Measurements from ENCODE around the gene FHOD3.
"Not testable (repeated sequence)": the region's sequence is repeated elsewhere in the genome, so short reads cannot be mapped to it uniquely, and the experiment has no call there.

Gene FHOD3

DNA sequence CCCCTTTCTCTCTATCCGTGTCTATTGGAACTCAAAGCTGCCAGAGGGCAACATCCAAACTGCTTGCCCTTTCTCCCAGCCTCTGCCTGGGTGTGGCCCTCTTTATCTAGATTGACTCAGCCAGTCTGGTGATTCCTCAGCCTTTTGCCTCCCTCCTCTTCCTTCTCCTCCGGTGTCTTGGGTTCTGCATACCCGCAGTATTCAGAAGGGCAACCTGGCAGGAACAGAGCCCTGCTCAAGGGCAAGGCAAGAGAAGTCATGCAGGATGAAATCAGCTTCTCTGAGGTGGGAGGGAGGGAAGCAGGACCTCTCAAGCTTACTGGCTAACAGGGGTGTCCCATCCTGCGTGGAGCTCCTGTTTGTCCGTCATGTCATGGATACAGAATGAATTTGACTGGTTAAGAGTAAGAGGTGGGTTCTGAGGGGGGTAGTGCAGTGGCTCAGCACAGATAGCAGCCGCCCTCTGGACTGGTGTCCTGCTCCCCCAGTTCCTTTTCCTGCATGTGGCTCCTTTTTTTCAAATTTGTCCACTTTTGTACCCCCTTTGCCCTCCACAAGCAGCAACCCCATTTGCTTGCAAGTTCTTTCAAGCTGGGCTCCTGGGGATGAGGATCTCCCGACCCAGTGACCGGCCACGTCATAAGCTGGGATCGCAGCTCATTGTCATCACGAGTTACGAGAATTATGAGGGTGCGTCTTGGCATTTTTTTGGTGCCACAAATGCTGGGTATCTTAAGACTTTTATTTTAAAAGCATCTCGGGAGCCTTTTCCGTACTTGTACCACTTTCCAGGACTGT, 154.1 kb downstream of the FHOD3 start:
- no peak for DNase-seq (ENCODE audit: low read depth)

DNA sequence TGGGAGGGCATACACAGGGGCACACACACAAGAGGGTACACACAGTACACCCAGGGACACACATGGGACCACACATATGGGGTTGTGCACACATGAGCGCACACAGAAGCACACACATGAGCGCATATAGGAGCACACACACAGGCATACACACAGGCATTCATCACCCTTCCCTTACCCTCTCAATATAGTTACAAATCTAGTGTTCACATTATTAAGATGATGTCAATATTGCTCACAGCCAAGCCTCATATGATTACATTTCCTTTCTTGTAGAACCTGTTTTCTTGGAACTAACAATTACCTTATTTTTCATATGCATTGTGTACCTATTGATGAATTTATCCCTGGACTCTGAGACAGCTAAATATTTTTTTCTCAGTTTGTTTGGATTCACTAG, 156.7 kb downstream of the FHOD3 start:
- no peak for DNase-seq (ENCODE audit: low read depth)

- no peak for DNase-seq (ENCODE audit: low read depth)
Measured at GRCh38 chr18:36454848-36455458, 157.4 kb downstream of the FHOD3 start.

DNA sequence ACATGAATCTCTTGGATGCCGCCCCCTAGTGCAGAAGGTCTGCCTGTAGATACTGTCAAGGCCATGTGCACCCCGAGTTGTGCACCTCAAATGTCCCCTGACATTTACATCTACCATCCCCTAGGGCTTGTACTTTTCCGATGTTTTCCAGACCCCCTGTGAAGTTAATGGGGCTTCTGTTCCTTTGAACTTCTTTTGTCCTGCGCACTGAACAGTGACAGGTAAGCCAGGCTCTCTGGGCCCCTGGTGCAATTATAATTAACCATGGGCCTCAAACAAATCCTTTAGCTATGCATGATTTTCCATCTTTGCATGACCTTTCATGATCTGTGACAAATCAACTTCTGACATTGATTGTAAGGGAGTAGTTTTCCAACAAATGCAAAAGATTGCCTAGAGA, 158.4 kb downstream of the FHOD3 start:
- DNase-seq (ENCODE audit: low read depth), result no peak

DNA sequence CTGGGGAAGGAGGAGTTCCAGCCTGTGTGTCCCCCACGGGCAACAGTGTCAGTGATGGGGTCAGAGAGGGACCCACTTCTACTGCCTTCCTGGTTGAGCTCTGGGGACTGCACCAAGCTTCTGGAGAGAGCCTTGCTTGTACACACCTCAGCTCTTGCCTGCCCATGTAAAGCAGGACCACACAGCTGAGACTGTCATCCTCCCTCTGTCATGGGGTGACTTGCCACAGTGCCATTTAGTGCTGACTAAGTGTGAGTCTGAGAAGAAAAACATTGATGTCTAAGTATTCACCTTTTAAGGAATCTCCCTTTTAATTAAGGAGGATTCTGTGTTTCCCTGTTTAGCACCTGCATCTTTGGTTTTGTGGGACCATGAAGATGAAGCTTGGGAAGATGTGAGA, 159.1 kb downstream of the FHOD3 start:
- no peak for DNase-seq (ENCODE audit: low read depth)

DNA sequence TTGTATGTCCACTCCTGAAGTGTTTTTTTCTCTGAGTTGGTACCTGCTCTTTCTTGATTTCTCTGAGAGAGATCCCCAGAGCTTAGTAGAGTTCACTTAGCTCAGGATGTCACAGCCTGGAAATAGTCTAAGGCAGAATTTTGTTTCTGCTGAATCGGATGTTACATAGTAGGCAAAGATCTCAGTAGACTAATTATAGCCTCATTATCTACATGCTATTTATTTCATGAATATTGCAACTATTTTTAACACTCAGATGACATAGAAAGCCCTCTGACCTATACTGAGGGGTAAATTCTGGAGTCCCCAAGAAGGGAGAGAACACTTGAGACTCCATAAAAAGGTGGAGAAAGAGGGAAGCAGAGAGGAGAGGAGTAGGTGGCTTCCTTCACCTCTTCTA, 160.2 kb downstream of the FHOD3 start:
- no peak for DNase-seq (ENCODE audit: low read depth)

DNA sequence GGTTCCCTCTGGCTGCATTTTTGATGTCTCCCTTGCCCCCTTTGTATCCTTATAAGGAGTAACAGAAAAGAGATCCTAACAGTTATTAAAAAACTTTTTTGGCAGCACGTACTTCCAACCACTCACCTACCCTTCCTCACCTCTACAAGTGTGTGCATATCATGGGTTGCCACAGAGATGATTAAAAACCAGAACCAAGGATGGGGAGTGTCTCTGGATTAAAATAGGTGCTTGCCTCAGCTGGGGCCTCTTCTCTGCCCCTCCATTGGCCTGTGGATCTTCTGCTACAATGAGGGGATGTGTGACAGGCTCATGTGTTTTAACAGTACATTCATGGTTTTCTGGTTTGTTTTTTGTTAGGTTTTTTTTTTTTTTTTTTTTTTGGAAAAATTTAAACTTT, 160.8 kb downstream of the FHOD3 start:
- DNase-seq (ENCODE audit: low read depth), result no peak

DNA sequence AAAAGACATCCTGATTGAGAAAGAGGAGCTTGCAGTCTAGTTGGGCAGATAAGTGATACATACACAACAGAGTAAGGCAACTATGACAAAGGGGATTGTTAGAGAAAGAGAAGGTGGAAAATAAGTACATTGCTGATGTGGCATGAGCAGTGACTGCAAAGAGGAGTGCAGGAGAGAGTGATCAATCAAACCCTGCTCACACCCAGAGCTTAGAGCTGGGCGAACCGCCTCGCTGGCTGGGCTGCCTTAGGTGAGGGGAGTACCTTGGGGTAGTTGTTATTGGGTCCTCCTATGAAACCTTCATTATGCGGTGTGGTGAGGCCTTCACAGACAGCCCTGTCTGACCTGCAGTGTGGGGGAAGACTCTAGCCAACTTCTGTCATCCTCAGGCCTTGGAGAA, 161.7 kb downstream of the FHOD3 start:
- no peak for DNase-seq (ENCODE audit: low read depth)

- no peak for DNase-seq (ENCODE audit: low read depth)
Measured at GRCh38 chr18:36459786-36460185, 162.3 kb downstream of the FHOD3 start.

DNA sequence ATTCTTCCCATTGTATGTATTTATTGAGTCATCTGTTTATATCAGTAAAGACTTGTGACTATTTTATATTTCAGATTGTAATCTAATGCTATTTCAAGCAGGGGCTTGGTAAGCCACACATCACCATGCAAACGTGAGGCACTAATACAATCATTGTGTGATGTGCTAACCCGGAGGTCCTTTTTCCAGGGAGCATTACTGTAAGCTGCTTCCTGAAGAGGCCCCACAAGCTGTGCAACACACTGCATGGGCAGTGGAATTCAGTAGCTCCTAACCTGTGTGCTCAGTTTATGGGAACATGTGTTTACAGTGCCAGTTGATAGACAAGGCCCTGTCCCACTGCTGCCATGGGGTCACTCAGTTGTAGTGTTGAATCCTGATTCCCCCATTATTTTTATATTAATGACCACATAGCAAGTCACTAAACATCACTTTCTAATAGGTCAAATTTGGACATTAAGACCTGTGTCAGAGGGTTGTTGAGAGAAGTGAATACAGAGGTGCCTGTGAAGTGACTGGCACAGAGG, 162.9 kb downstream of the FHOD3 start:
- no peak for DNase-seq (ENCODE audit: low read depth)

DNA sequence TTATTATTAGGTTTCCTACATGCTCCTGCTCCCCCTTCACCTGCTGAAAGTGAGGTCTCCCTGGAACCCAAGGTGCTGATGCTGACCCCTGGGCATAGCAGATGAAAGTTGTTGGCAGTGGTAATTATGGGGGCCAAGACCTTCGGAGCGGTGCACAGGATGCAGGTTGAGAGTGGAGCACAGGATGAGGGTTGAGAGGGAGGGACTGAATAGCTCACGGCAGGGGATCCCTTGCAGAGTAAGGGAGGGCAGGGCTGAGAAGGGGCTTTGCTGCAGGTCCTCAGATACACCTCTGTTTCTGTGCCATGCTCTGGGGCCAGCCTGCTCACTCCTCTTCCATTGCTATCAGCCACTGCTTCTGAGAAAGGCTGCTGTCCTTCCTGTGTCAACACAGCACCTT, 163.3 kb downstream of the FHOD3 start:
- no peak for DNase-seq (ENCODE audit: low read depth)

DNA sequence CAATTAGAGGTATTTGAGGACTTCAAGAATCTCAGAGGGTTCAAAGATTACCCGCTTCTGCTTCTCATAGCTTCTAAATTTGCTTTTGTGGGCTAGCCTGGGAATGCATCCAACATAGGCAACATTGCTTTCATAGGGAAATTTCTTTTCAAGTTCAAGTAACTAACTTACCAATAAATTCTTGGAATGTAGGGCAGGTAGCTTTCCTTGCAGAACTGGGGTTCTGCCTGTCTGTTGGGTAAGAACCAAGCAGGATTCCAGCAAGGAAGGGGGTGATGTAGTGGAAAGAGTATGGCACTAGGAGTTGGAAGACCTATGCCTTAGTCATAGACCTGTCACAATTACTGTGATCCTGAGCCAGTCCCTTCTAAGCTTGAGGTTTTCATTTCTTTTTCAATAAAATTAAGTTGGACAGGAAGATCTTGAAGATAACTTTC, 164.1 kb downstream of the FHOD3 start:
- no peak for DNase-seq (ENCODE audit: low read depth)

DNA sequence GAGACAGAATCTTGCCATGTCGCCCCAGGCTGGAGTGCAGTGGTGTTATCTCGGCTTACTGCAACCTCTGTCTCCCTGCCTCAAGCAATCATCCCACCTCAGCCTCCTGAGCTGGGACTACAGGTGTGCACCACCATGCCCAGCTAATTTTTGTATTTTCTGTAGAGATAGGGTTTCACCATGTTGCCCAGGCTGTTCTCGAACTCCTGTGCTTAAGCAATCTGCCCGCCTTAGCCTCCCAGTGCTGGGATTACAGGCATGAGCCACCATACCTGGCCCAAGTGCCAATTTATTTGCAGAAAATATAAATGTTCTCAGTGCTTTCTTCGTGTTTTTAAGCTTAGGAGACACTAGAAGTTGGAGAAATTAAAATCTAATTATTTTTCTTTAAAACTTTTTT, 166.0 kb downstream of the FHOD3 start:
- not testable (repeated sequence) for DNase-seq (ENCODE audit: low read depth)

DNA sequence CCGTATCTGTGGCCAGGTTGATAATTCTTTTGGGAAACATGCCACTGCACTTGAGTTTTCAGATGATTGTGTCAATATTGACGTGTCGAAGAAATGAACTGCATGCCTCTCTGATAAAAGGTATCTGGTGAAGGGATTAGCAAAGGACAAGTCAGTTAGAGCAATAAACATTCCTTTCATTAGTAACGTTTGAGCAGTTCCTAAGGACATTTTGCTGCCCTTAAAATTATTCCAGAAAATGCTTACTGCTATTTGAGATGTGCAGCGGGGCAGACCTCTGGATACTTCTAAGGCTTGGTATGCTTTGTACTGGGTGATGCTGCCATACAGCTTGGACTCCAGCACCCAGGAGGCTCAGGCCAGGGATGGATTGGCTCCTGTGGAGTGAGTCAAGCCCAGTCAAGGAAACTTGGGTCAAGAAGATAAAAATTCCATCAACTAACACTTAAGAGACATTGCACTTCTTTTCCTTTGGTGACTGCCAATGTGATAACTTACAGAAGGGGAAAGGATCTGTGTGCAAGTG, 166.7 kb downstream of the FHOD3 start:
- DNase-seq (ENCODE audit: low read depth), result no peak

- DNase-seq (ENCODE audit: low read depth), result no peak
Measured at GRCh38 chr18:36465276-36465675, 167.8 kb downstream of the FHOD3 start.

- DNase-seq (ENCODE audit: low read depth), result no peak
Measured at GRCh38 chr18:36465970-36466369, 168.5 kb downstream of the FHOD3 start.

DNA sequence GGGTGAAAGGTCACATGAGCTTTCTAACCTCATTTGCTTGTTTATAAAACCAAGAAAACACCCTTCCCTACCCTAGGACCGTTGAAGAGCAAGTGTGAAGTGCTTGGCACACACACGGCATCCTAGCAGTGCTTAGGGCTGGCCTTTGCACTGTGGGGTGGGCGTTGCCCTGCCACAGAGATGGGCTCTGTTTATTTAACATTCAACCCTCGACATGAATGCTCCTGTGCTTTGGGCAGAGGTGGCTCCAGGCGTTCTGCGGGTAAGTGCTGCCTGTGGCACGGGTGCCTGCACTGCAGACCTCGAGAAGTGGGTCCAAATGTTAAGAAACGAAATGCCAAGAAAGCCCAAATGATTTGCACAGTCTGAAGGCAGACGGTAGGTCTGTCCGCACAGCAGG, 170.1 kb downstream of the FHOD3 start:
- DNase-seq (ENCODE audit: low read depth), result no peak

- no peak for DNase-seq (ENCODE audit: low read depth)
Measured at GRCh38 chr18:36468161-36468560, 170.6 kb downstream of the FHOD3 start.

DNA sequence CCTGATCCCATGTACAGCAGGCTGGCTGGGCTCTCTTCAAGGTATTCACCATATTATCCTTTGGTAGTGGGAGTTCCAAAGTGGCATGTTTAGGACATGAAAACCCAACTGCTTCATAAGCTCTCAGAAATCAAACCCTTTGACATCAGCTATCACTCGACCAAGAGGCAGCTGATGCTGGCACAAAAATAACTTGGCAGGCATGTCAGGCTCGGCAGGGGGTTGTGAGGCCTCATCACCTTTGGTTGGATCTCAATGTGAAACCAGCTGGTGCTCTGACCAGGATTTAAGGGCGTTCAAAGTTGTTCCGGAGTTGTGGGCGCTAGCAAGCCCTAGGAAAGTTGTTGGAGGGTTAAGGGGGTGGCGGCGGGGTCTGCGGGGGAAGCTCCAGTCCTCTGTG, 171.9 kb downstream of the FHOD3 start:
- DNase-seq (ENCODE audit: low read depth), result no peak

DNA sequence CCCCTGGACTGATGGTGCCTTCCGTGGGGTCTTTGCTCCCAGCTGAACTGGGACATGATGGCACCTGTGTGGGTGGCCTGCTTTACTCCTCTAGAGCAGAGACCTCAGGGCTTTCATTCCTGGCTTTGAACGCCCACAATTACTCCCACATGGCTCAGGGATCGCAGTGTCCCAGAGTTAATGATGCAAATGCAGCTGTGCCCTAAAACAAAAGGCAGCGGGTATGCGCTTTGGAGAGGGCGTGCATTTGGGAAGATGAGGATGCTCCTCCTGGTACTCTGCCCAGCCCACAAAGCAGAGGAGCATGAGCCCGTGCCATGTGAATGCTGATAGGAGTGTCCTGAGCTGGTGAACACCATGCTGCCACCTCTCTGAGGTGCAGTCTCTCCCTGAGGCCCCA, 173.4 kb downstream of the FHOD3 start:
- no peak for DNase-seq (ENCODE audit: low read depth)

- no peak for DNase-seq (ENCODE audit: low read depth)
Measured at GRCh38 chr18:36471393-36471792, 173.9 kb downstream of the FHOD3 start.

DNA sequence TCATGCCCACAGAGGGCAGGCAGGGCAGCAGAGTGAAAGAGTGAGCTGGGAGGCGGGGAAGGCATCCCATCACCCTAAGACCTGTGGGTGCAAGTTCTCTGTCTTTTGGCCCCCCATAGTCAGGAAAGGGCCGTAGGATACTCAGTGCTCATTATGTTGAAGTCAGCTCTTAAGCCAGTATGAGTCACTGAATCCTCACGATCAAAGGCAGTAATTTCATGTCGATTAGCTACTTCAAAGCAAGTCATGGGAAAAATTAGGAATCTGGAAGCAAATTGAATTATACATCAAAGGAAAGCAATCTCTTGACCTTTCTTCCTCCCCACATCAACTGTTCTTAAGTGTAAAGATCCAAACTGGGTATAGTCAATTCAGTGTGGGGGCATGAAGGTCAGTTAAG, 178.9 kb downstream of the FHOD3 start:
- no peak for DNase-seq (ENCODE audit: low read depth)

DNA sequence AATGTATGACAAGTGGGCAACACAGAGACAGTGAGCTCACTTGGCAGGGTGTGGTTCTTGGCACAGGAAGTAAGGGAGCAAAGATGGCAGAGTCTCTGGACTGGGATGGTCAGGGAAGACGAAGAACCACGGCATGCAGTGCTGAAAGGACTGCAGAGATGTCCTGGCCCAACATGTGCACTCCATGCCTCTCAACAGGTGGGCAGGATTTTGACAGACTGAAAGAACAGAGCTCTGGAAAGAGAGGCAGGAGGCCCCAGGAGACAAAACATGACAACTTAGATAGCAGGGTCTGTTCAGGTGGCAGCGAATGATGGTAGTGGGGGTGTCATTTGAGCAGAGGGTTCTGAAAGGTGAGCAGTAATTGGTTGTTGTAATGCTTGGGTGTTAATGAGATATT, 180.3 kb downstream of the FHOD3 start:
- no peak for DNase-seq (ENCODE audit: low read depth)
